Measurements from ENCODE around the gene PCDHGB2.
"Not testable (repeated sequence)": the region's sequence is repeated elsewhere in the genome, so short reads cannot be mapped to it uniquely, and the experiment has no call there.

Gene PCDHGB2

GRCh38 chr5:141349917-141350619, 9.7 kb upstream of the PCDHGB2 start, which contains the start of gene PCDHGB1:
Gene PCDHGB1 (plus strand): TSS chr5:141350099. CDS start chr5:141350261, 162 bp downstream.
- peak; percentile 39 for DNase-seq (ENCODE audit: low read depth, low spot score)

- DNase-seq (ENCODE audit: low read depth, low spot score) = no peak
Observed at GRCh38 chr5:141351591-141351990, 8.2 kb upstream of the PCDHGB2 start.

- DNase-seq (ENCODE audit: low read depth, low spot score) = no peak
Observed at GRCh38 chr5:141354900-141355469, 4.8 kb upstream of the PCDHGB2 start, which contains the start of gene PCDHGA4. Gene PCDHGA4 (plus strand): TSS chr5:141355021. CDS start chr5:141355108, 87 bp downstream.

GRCh38 chr5:141355641-141356040, 4.2 kb upstream of the PCDHGB2 start:
- no peak for DNase-seq (ENCODE audit: low read depth, low spot score)

- no peak for DNase-seq (ENCODE audit: low read depth, low spot score)
Observed at GRCh38 chr5:141356133-141356532, 3.7 kb upstream of the PCDHGB2 start.

GRCh38 chr5:141356950-141357349, 2.8 kb upstream of the PCDHGB2 start:
- no peak for DNase-seq (ENCODE audit: low read depth, low spot score)

- no peak for DNase-seq (ENCODE audit: low read depth, low spot score)
Observed at GRCh38 chr5:141360685-141361084, 891 bp downstream of the PCDHGB2 start.

- DNase-seq (ENCODE audit: low read depth, low spot score) = no peak
Observed at GRCh38 chr5:141362719-141363118, 2.9 kb downstream of the PCDHGB2 start.

GRCh38 chr5:141363952-141364660, 4.3 kb downstream of the PCDHGB2 start, which contains the start of gene PCDHGA5:
Gene PCDHGA5 (plus strand): TSS chr5:141364162. CDS start chr5:141364331, 169 bp downstream.
- DNase-seq (ENCODE audit: low read depth, low spot score) = no peak

- DNase-seq (ENCODE audit: low read depth, low spot score) = no peak
Observed at GRCh38 chr5:141366016-141366896, 6.5 kb downstream of the PCDHGB2 start.

- DNase-seq (ENCODE audit: low read depth, low spot score) = no peak
Observed at GRCh38 chr5:141369994-141370848, 10.4 kb downstream of the PCDHGB2 start, which contains the start of gene PCDHGB3. Gene PCDHGB3 (plus strand): TSS chr5:141370242. CDS start chr5:141370395, 153 bp downstream.

GRCh38 chr5:141371572-141372475, 12.0 kb downstream of the PCDHGB2 start:
- DNase-seq (ENCODE audit: low read depth, low spot score) = no peak

- peak; percentile 60 for DNase-seq (ENCODE audit: low read depth, low spot score)
Observed at GRCh38 chr5:141373673-141374317, 14.0 kb downstream of the PCDHGB2 start, which contains the start of gene PCDHGA6. Gene PCDHGA6 (plus strand): TSS chr5:141373891. CDS start chr5:141374084, 193 bp downstream.

GRCh38 chr5:141374627-141375026, 14.8 kb downstream of the PCDHGB2 start:
- no peak for DNase-seq (ENCODE audit: low read depth, low spot score)

- not testable (repeated sequence) for DNase-seq (ENCODE audit: low read depth, low spot score)
Observed at GRCh38 chr5:141375444-141376155, 15.8 kb downstream of the PCDHGB2 start.

- peak; percentile 33 for DNase-seq (ENCODE audit: low read depth, low spot score)
Observed at GRCh38 chr5:141382469-141383294, 22.9 kb downstream of the PCDHGB2 start, which contains the start of gene PCDHGA7. Gene PCDHGA7 (plus strand): TSS chr5:141382742. CDS start chr5:141382900, 158 bp downstream.

- no peak for DNase-seq (ENCODE audit: low read depth, low spot score)
Observed at GRCh38 chr5:141383345-141383744, 23.6 kb downstream of the PCDHGB2 start.
